ENCODE results near the gene SLC49A3.
A peak's percentile ranks its signal among the peaks of the same experiment; 100 is the strongest.
"Not testable (repeated sequence)": the region's sequence is repeated elsewhere in the genome, so short reads cannot be mapped to it uniquely, and the experiment has no call there.

SLC49A3 gene

DNA sequence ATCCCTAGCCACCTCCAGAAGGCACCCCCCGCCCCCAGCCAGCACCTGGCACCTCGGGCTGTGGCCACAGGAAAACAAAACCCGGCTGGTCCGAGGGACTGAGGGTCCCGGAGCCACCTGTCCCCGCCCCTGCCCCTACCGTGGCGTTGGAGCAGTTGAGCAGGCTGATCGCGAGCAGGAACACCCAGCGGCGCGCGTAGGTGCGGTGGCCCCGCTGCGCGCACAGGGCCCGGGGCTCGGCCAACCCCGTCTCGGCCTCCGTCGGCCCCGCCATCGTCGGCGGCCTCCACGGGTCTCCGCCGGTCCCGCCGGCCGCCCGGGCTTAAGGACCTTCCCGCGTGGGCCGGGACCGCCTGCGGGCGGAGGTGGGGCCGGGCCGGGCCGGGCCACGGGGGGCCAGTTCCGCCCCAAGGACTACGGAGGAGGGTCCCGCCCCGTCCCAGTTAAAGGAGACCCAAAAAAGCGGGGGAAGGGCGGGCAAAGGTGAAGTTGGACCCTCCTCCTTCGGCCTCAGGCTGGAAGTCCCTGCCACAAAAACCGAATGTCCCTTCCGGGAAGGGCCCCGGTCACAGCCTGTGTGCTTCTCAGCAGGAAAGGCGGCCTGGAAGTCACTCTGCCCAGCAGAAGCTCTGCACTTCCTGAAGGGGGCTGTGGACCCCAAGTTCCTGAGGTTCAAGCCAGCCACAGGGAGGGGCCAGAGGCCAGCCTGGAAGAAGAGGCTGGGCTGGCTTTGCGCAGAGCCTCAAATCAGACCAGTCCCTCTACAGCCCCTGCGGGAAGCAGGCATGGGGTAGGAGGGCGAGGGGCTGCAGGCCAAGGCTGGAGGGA lies at the start of gene SLC49A3:
TSS of gene SLC49A3 (minus strand) at position 298 of the 828 bp plus-strand sequence. CDS start at position 274, 24 bp downstream.
- Histone ChIP-seq H3K9ac (ENCODE audit: low read length) (peak within 1 kb of the TSS; percentile 43), H3K4me3 (ENCODE audit: low read length) (peak within 1 kb of the TSS; percentile 62), H3K27ac (ENCODE audit: low read depth, low read length) (peak within 1 kb of the TSS; percentile 50), H3K27me3 (ENCODE audit: control insufficient read depth, insufficient read depth, low read length) (no peaks in the 10 kb centered on the region), H3K36me3 (ENCODE audit: control insufficient read depth, insufficient read depth, low read length) (peaks cover 2% of the 10 kb centered on the region), H3K4me1 (ENCODE audit: control insufficient read depth, insufficient read depth, low read length) (peaks cover 2% of the 10 kb centered on the region)

DNA sequence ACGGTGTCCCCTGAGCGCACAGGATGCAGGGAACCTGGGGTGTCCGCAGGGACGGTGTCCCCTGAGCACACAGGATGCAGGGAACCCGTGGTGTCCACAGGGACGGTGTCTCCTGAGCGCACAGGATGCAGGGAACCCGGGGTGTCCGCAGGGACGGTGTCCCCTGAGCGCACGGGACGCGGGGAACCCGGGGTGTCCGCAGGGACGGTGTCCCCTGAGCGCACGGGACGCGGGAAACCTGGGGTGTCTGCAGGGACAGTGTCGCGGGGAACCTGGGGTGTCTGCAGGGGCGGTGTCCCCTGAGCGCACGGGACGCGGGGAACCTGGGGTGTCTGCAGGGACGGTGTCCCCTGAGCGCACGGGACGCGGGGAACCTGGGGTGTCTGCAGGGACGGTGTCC lies 47.6 kb upstream of the SLC49A3 start:
- H3K36me3 ChIP-seq (ENCODE audit: control insufficient read depth, insufficient read depth, low read length) = peaks cover 30% of the 10 kb centered on the region
- H3K4me3 ChIP-seq (ENCODE audit: low read length); H3K9ac ChIP-seq (ENCODE audit: low read length); H3K27ac ChIP-seq (ENCODE audit: low read depth, low read length); H3K4me1 ChIP-seq (ENCODE audit: control insufficient read depth, insufficient read depth, low read length); H3K27me3 ChIP-seq (ENCODE audit: control insufficient read depth, insufficient read depth, low read length): not testable (repeated sequence)

DNA sequence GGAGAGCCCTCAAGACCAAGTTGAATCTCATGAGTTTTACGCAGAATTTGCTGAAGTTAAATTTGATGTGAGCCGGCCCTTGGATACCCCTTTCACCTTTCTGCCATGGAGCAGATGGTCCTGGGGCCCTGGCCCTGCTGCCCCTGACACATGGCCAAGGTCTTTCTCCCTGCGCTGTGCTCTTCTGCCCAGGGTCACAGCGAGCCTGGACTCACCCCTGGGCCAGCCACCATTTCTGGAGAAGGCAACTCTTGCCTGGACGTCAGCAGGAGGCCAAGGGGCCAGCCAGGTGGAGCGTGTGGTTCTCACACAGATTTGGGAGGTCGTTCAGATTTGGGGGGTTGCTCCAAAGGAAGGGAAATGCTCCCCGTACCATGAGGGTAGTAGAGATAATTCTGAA lies 46.6 kb upstream of the SLC49A3 start:
- Histone ChIP-seq H3K27ac (ENCODE audit: low read depth, low read length) (no peak overlapping the region), H3K36me3 (ENCODE audit: control insufficient read depth, insufficient read depth, low read length) (peaks cover 28% of the 10 kb centered on the region), H3K4me3 (ENCODE audit: low read length) (no peak overlapping the region), H3K4me1 (ENCODE audit: control insufficient read depth, insufficient read depth, low read length) (no peaks in the 10 kb centered on the region), H3K9ac (ENCODE audit: low read length) (no peak overlapping the region), H3K27me3 (ENCODE audit: control insufficient read depth, insufficient read depth, low read length) (no peaks in the 10 kb centered on the region)

DNA sequence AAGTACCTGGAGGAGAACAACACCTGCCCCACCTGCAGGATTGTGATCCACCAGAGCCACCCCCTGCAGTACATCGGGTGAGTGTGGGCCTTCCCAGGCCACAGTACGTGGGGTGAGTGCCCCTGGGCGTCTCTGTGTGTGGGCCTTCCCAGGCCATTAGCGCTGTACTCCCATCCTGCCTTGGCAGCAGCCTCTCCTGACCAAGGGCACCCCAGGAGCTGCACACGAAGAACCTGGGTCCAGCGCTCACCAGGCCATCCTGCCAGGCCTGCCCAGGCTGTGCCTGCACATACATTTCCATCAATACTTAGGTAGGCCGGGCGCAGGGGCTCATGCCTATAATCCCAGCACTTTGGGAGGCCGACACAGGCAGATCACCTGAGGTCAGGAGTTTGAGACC lies 46.0 kb upstream of the SLC49A3 start:
- H3K36me3 ChIP-seq (ENCODE audit: control insufficient read depth, insufficient read depth, low read length) = peaks cover 28% of the 10 kb centered on the region
- no peak overlapping the region for H3K27ac ChIP-seq (ENCODE audit: low read depth, low read length)
- no peaks in the 10 kb centered on the region for H3K4me1 ChIP-seq (ENCODE audit: control insufficient read depth, insufficient read depth, low read length)
- no peaks in the 10 kb centered on the region for H3K27me3 ChIP-seq (ENCODE audit: control insufficient read depth, insufficient read depth, low read length)
- H3K9ac ChIP-seq (ENCODE audit: low read length) = no peak overlapping the region
- no peak overlapping the region for H3K4me3 ChIP-seq (ENCODE audit: low read length)

DNA sequence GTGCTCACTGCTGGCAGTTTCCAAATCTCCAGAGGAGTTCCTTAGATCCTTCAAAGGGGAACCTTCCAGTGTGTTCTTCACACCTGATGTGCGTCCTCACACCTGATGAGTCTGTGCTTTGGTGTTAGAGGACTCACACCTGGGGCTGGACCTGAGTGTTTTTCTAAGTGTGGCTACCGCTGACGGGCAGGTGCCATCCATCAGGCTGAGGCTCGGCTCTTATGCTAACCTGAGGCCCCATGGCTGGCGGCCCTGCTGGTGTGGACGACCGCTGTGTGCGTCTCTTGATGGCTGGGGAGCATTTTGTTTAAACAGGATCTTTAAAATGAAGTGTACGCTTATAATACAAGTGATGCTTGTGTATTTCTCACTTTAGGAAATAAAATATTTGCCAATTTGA lies 45.1 kb upstream of the SLC49A3 start:
- Histone ChIP-seq H3K27ac (ENCODE audit: low read depth, low read length) (no peak overlapping the region), H3K36me3 (ENCODE audit: control insufficient read depth, insufficient read depth, low read length) (peaks cover 25% of the 10 kb centered on the region), H3K4me1 (ENCODE audit: control insufficient read depth, insufficient read depth, low read length) (no peaks in the 10 kb centered on the region), H3K4me3 (ENCODE audit: low read length) (no peak overlapping the region), H3K9ac (ENCODE audit: low read length) (no peak overlapping the region), H3K27me3 (ENCODE audit: control insufficient read depth, insufficient read depth, low read length) (no peaks in the 10 kb centered on the region)

DNA sequence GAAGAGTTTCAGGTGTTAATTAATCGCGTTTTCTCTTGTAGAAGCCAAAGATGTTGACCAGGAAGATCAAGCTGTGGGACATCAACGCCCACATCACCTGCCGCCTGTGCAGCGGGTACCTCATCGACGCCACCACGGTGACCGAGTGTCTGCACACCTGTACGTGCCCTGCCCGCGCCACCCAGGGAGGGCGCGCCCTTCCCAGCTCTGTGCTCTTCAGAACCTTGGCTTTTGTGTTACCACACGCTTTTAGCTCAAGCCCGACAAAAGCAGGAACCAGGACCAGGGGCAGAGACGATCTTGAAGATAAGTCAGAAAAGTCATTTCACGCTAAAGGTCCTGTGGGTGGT lies 44.7 kb upstream of the SLC49A3 start:
- Histone ChIP-seq H3K36me3 (ENCODE audit: control insufficient read depth, insufficient read depth, low read length) (peaks cover 25% of the 10 kb centered on the region), H3K4me1 (ENCODE audit: control insufficient read depth, insufficient read depth, low read length) (no peaks in the 10 kb centered on the region), H3K27ac (ENCODE audit: low read depth, low read length) (no peak overlapping the region), H3K27me3 (ENCODE audit: control insufficient read depth, insufficient read depth, low read length) (no peaks in the 10 kb centered on the region), H3K9ac (ENCODE audit: low read length) (no peak overlapping the region), H3K4me3 (ENCODE audit: low read length) (no peak overlapping the region)

DNA sequence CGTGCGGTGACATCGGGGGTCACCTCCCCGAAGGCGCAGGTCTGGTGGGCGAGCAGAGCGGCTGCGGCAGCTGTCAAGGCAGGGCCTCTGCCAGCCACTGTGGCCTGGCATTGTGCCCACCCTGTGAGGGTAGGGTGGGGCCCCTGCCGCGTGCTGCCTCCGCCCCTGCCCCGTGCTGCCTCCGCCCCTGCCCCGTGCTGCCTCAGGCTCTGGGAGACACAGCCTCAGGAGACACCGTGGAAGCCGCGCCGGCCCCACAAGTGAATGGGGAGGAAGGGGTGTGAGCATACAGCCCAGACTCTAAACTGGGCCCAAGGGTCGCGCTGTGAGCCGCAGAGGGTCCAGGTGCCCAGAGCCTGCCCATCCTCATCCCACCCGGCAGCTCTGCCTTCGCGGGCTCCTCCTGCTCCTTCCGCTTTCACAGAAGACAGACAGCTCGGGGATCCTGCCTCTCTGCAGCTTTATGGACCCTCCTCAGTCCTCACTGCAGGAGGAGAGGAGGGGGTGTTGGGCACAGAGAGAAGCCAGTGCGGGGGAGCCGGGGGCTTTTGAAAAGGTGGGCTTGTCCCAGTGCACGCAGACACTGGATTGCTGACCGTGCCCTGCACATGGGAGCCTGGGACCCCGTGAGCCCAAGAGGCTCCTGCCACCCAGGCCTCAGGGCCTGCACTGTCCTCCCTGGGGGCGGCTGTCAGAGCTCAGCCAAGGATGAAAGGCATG lies 44.1 kb upstream of the SLC49A3 start:
- H3K27ac ChIP-seq (ENCODE audit: low read depth, low read length) = no peak overlapping the region
- no peak overlapping the region for H3K4me3 ChIP-seq (ENCODE audit: low read length)
- H3K4me1 ChIP-seq (ENCODE audit: control insufficient read depth, insufficient read depth, low read length) = no peaks in the 10 kb centered on the region
- H3K27me3 ChIP-seq (ENCODE audit: control insufficient read depth, insufficient read depth, low read length) = no peaks in the 10 kb centered on the region
- peaks cover 24% of the 10 kb centered on the region for H3K36me3 ChIP-seq (ENCODE audit: control insufficient read depth, insufficient read depth, low read length)
- no peak overlapping the region for H3K9ac ChIP-seq (ENCODE audit: low read length)

DNA sequence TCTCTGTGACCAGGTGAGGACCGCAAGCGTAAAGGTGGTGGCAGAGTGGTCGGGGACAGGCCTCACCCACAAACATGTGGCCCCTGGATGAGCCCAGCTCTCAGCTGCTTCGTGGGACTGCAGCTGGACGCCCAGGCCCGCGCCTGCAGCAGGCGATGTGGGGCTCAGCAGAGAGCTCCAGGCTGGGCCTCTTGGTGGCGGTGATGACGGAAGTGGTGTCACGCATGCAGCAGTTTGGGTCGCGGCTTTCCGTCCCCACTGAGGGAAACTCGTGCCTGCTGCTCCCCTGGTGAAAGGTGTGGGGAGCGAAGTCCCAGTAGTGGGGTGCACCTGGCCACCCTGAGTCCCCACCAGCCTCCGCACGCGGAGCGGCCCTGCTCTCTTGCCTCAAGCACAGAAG lies 43.5 kb upstream of the SLC49A3 start:
- no peaks in the 10 kb centered on the region for H3K4me1 ChIP-seq (ENCODE audit: control insufficient read depth, insufficient read depth, low read length)
- no peaks in the 10 kb centered on the region for H3K27me3 ChIP-seq (ENCODE audit: control insufficient read depth, insufficient read depth, low read length)
- H3K4me3 ChIP-seq (ENCODE audit: low read length) = no peak overlapping the region
- H3K27ac ChIP-seq (ENCODE audit: low read depth, low read length) = no peak overlapping the region
- H3K36me3 ChIP-seq (ENCODE audit: control insufficient read depth, insufficient read depth, low read length) = peaks cover 19% of the 10 kb centered on the region
- no peak overlapping the region for H3K9ac ChIP-seq (ENCODE audit: low read length)

DNA sequence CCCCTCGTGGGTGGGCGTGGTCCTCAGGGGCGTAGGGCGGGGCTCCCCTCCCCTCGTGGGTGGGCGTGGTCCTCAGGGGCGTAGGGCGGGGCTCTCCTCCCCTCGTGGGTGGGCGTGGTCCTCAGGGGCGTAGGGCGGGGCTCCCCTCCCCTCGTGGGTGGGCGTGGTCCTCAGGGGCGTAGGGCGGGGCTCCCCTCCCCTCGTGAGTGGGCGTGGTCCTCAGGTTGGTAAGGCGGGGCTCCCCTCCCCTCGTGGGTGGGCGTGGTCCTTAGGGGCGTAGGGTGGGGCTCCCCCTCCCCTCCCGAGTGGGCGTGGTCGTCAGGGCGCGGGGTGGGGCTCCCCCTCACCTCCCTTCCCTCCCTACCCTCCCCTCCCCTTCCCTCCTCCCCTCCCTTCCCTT lies 43.0 kb upstream of the SLC49A3 start:
- peaks cover 17% of the 10 kb centered on the region for H3K36me3 ChIP-seq (ENCODE audit: control insufficient read depth, insufficient read depth, low read length)
- H3K9ac ChIP-seq (ENCODE audit: low read length); H3K27ac ChIP-seq (ENCODE audit: low read depth, low read length); H3K4me3 ChIP-seq (ENCODE audit: low read length); H3K27me3 ChIP-seq (ENCODE audit: control insufficient read depth, insufficient read depth, low read length); H3K4me1 ChIP-seq (ENCODE audit: control insufficient read depth, insufficient read depth, low read length): not testable (repeated sequence)

DNA sequence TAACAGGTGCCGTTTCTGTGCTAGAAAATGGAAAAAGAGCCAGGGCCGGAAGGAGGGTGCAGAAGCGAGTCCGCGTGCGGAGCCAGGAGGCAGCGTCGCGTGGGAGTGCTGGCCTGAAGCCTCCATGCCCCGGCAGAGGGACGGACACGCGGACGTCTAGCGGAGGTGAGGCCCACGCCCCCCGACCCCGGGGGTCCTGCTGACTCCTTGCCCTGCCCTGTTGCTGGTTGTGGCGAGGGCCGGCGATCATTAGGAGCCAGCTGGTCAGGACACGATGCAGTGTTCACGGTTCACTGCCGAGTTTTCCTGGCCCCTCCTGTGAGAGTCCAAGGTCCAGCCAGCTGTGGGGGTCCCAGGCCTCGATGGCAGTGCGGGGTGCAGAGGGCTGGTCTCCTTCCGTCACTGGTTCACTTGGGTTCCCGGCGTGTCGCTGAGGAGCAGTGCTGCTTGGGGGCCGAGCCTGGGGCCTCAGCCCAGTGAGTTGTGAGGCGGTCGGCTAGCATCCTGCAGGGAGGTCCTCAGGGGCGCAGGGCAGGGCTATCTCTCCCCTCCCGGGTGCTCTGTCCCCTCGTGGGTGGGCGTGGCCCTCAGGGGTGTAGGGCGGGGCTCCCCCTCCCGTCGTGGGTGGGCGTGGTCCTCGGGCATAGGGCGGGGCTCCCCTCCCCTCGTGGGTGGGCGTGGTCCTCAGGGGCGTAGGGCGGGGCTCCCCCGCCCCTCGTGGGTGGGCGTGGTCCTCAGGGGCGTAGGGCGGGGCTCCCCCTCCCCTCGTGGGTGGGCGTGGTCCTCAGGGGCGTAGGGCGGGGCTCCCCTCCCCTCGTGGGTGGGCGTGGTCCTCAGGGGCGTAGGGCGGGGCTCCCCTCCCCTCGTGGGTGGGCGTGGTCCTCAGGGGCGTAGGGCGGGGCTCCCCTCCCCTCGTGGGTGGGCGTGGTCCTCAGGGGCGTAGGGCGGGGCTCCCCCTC lies 42.3 kb upstream of the SLC49A3 start:
- peaks cover 17% of the 10 kb centered on the region for H3K36me3 ChIP-seq (ENCODE audit: control insufficient read depth, insufficient read depth, low read length)
- H3K27ac ChIP-seq (ENCODE audit: low read depth, low read length); H3K4me1 ChIP-seq (ENCODE audit: control insufficient read depth, insufficient read depth, low read length); H3K9ac ChIP-seq (ENCODE audit: low read length); H3K4me3 ChIP-seq (ENCODE audit: low read length); H3K27me3 ChIP-seq (ENCODE audit: control insufficient read depth, insufficient read depth, low read length): not testable (repeated sequence)

DNA sequence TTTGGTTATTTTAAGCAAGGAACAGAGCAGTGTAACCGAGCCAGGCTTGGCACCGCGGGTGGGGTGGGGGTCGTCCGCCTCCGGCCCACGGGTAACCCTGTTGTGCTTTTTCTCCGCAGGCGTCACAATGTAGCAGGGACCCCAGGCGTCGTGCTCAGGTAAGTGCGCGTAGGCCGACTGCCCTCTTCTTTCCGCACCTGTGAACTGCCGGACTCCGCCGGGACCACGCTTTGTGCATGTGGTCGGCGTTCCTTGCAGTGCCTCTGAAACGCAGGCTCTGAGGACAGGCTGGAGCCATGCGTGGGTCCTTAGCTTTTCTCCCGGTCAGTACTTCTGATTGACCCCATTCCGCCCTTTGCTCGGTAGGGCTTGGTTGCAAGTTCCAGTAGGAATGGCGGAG lies 41.6 kb upstream of the SLC49A3 start:
- H3K36me3 ChIP-seq (ENCODE audit: control insufficient read depth, insufficient read depth, low read length) = peaks cover 17% of the 10 kb centered on the region
- H3K27me3 ChIP-seq (ENCODE audit: control insufficient read depth, insufficient read depth, low read length) = no peaks in the 10 kb centered on the region
- H3K4me3 ChIP-seq (ENCODE audit: low read length) = no peak overlapping the region
- no peak overlapping the region for H3K9ac ChIP-seq (ENCODE audit: low read length)
- no peak overlapping the region for H3K27ac ChIP-seq (ENCODE audit: low read depth, low read length)
- no peaks in the 10 kb centered on the region for H3K4me1 ChIP-seq (ENCODE audit: control insufficient read depth, insufficient read depth, low read length)
